Panc1 (cell line): ENCODE measurements around the gene GREB1L. TPM values are rescaled to one million over a fixed set of nuclear protein-coding genes. Genes with fewer than 3 reads are reported as not detected.
"Not testable (repeated sequence)": the region's sequence is repeated elsewhere in the genome, so short reads cannot be mapped to it uniquely, and the experiment has no call there.

ENCODE experiments used
- ATAC-seq: fragments of 200-7000 bp; cut with Tn5 transposase; 2 replicates; pipeline ENCODE4 v1.9.1; 2020; ENCODE audit warnings: mild to moderate bottlenecking, moderate library complexity
- BruUV-seq: library from RNA; stranded (reverse); fragments of 400-500 nt; replicated peaks from 2 replicates; lab custom pipeline; 2021; lab: Mats Ljungman, UMichigan
- CTCF ChIA-PET: fragments of 300-600 bp; sonication (Branson Sonifier 250); formaldehyde crosslinking; loops from one replicate; lab custom pipeline; 2022; ENCODE audit warnings: antibody characterized with exemption; lab: Charles Lee
- POLR2A ChIA-PET: fragments of 300-600 bp; sonication (Branson Sonifier 250); formaldehyde crosslinking; loops from one replicate; lab custom pipeline; 2022; ENCODE audit warnings: antibody characterized with exemption; lab: Charles Lee
- DNase-seq: peaks from one replicate; pipeline ENCODE4 v3.0.0-alpha.2; 2010; ENCODE audit warnings: low read depth, low spot score
- H3K27ac ChIP-seq: 2 replicates; pipeline ENCODE4 v1.5.1; 2011; ENCODE audit warnings: mild to moderate bottlenecking, low read length, inconsistent platforms
- H3K27me3 ChIP-seq: fragments of 200-500 bp; sonication (Bioruptor generic); 2 replicates; pipeline ENCODE4 v1.6.0; 2014; ENCODE audit warnings: low read length, inconsistent platforms; ENCODE audit not compliant: control insufficient read depth, insufficient read depth
- H3K36me3 ChIP-seq: fragments of 200-500 bp; sonication (Bioruptor generic); 2 replicates; pipeline ENCODE4 v1.5.1; 2014; ENCODE audit warnings: inconsistent platforms, mild to moderate bottlenecking, low read length, moderate library complexity; ENCODE audit not compliant: control insufficient read depth, insufficient read depth
- H3K4me1 ChIP-seq: 2 replicates; pipeline ENCODE4 v1.5.1; 2011; ENCODE audit warnings: inconsistent platforms, mild to moderate bottlenecking, low read length, moderate library complexity; ENCODE audit not compliant: control insufficient read depth, insufficient read depth
- H3K4me3 ChIP-seq, 2 experiments: 2 replicates each; pipeline ENCODE4 v1.5.1; 2011 to 2012; ENCODE audit warnings: low read depth in 2 of 2, low read length in 2 of 2, mild to moderate bottlenecking in 2 of 2, inconsistent platforms in 1 of 2, moderate library complexity in 1 of 2
- H3K9me3 ChIP-seq: fragments of 200-500 bp; sonication (Bioruptor generic); 2 replicates; pipeline ENCODE4 v1.5.1; 2014; ENCODE audit warnings: low read depth, mild to moderate bottlenecking, inconsistent platforms, low read length, moderate library complexity; ENCODE audit not compliant: control insufficient read depth, insufficient read depth
- POLR2AphosphoS5 ChIP-seq: IDR thresholded peaks from 2 replicates; pipeline ENCODE4 v1.6.1; 2012; ENCODE audit warnings: mild to moderate bottlenecking, low read depth, low read length, moderate library complexity
- SIN3A ChIP-seq: IDR thresholded peaks from 2 replicates; pipeline ENCODE4 v1.6.1; 2012; ENCODE audit warnings: low read depth, mild to moderate bottlenecking, low read length, moderate library complexity, borderline replicate concordance; ENCODE audit not compliant: insufficient read depth
- TCF7L2 ChIP-seq: IDR thresholded peaks from 2 replicates; pipeline ENCODE4 v1.6.1; 2011; ENCODE audit warnings: mild to moderate bottlenecking, low read depth, low read length, inconsistent platforms
- in situ Hi-C: cut with HindIII; loops from 2 replicates; pipeline ENCODE4 v1.10.0; 2016; ENCODE audit warnings: low sequenced_read_pairs, low pct_unique_long_range_greater_than_20kb
- intact Hi-C: fragments of 100-400 bp; cut with micrococcal nuclease; formaldehyde crosslinking; loops from one replicate; pipeline ENCODE4 v1.10.0; 2022; ENCODE audit not compliant: unreplicated experiment
- total RNA-seq: library from RNA; stranded (reverse); gene quantifications from one replicate; pipeline ENCODE4 v1.2.1, GENCODE V29; 2021; ENCODE audit not compliant: unreplicated experiment
- TF ChIP-seq, protein P1 (sequence below): fragments of 450-650 bp; IDR thresholded peaks from 2 replicates; pipeline ENCODE4 v1.5.1; 2017; ENCODE audit warnings: mild to moderate bottlenecking
- TF ChIP-seq, protein P2 (sequence below), 2 experiments: IDR thresholded peaks; 2 replicates each; pipeline ENCODE4 v1.6.1; 2011 to 2012; ENCODE audit warnings: low read depth in 2 of 2, control low read depth in 1 of 2, low read length in 1 of 2, mild to moderate bottlenecking in 1 of 2, moderate library complexity in 1 of 2; ENCODE audit not compliant: insufficient read depth in 1 of 2

Gene GREB1L
- total RNA-seq, 1 experiment from 2014 or later, result 11.0 TPM

DNA sequence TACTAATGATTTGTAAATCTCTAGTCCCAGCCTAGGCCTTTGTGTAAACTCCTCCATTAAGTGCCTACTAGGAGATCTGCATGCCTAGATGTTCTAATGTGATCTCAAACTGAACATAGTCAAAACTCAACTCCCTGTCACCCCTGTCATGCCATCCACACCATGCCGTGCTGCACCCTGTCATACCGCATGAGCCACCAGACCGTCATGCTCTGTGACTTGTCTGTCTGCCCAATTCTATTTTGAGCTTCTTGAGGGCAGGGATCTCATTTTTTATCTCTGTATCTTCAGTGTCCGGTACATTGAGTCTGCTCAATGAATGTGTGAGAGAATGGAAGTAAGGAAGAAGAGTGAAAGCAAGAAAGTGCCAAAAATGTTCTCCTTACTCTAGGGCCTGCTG, 35.5 kb downstream of the GREB1L start:
- CTCF ChIA-PET, result interaction anchor here (0.5 kb wide), 1 partner anchor 155 kb away, joined by 7 read pairs; no protein-coding TSS in a partner anchor
- no peak for ATAC-seq
- H3K4me3 ChIP-seq, result no peak overlapping the region

DNA sequence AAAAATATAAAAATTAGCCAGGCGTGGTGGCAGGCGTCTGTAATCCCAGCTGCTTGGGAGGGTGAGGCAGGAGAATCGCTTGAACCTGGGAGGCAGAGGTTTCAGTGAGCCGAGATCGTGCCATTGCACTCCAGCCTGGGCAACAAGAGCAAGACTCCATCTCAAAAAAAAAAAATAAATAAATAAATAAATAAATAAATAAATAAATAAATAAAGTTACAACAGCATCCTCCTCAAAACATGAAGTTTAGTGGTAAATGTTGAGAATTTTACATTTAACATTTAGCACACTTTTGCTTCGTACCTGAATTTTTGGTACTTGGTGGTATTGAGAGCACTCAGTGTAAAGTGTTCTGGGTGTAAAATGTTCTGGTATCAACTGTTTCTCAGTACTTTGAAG, 36.2 kb downstream of the GREB1L start:
- CTCF ChIA-PET, H3K36me3 ChIP-seq, DNase-seq, H3K4me3 ChIP-seq, H3K27me3 ChIP-seq, POLR2A ChIA-PET, intact Hi-C loops, ATAC-seq, H3K9me3 ChIP-seq, H3K4me1 ChIP-seq, in situ Hi-C loops, BruUV-seq, H3K27ac ChIP-seq: not testable (repeated sequence)

More for the DNA sequence above, 35.5 kb downstream of the GREB1L start:
- no peaks in the 10 kb centered on the region for H3K36me3 ChIP-seq
- BruUV-seq, result no TSS peak
- POLR2A ChIA-PET, result no interaction called here
- H3K9me3 ChIP-seq, result no peaks in the 10 kb centered on the region
- H3K4me1 ChIP-seq, result no peaks in the 10 kb centered on the region
- H3K27ac ChIP-seq, result no peak overlapping the region
- in situ Hi-C loops, result no loop called here
- TF ChIP-seq, protein P1, sequence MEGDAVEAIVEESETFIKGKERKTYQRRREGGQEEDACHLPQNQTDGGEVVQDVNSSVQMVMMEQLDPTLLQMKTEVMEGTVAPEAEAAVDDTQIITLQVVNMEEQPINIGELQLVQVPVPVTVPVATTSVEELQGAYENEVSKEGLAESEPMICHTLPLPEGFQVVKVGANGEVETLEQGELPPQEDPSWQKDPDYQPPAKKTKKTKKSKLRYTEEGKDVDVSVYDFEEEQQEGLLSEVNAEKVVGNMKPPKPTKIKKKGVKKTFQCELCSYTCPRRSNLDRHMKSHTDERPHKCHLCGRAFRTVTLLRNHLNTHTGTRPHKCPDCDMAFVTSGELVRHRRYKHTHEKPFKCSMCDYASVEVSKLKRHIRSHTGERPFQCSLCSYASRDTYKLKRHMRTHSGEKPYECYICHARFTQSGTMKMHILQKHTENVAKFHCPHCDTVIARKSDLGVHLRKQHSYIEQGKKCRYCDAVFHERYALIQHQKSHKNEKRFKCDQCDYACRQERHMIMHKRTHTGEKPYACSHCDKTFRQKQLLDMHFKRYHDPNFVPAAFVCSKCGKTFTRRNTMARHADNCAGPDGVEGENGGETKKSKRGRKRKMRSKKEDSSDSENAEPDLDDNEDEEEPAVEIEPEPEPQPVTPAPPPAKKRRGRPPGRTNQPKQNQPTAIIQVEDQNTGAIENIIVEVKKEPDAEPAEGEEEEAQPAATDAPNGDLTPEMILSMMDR, result no peak
- TF ChIP-seq POLR2AphosphoS5 (no peak), TCF7L2 (no peak), SIN3A (no peak)
- TF ChIP-seq, protein P2, sequence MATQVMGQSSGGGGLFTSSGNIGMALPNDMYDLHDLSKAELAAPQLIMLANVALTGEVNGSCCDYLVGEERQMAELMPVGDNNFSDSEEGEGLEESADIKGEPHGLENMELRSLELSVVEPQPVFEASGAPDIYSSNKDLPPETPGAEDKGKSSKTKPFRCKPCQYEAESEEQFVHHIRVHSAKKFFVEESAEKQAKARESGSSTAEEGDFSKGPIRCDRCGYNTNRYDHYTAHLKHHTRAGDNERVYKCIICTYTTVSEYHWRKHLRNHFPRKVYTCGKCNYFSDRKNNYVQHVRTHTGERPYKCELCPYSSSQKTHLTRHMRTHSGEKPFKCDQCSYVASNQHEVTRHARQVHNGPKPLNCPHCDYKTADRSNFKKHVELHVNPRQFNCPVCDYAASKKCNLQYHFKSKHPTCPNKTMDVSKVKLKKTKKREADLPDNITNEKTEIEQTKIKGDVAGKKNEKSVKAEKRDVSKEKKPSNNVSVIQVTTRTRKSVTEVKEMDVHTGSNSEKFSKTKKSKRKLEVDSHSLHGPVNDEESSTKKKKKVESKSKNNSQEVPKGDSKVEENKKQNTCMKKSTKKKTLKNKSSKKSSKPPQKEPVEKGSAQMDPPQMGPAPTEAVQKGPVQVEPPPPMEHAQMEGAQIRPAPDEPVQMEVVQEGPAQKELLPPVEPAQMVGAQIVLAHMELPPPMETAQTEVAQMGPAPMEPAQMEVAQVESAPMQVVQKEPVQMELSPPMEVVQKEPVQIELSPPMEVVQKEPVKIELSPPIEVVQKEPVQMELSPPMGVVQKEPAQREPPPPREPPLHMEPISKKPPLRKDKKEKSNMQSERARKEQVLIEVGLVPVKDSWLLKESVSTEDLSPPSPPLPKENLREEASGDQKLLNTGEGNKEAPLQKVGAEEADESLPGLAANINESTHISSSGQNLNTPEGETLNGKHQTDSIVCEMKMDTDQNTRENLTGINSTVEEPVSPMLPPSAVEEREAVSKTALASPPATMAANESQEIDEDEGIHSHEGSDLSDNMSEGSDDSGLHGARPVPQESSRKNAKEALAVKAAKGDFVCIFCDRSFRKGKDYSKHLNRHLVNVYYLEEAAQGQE (IDR thresholded peaks at IDR 0.05; ENCODE audit: insufficient read depth in 1 of 2, low read depth in 2 of 2, low read length in 1 of 2), result no peak
- no peak for DNase-seq
- H3K27me3 ChIP-seq, result no peaks in the 10 kb centered on the region
- intact Hi-C loops, result no loop called here

DNA sequence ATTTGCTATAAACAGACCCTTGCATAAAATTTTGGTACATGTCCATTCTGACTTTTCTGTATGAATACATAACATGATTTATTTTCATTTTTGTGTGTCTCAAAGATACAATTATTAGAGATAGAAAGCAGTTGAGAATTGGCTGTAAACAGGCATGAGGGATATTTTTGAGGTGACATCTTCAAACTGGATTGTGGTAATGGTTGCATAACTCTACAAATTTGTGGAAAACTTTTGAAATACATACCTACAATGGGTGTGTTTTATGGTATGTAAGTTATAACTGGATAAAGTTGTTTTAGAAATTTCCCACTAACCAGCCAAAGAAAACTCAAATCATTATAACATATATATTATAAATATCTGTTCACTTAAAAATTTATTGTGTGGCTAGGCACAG, 39.6 kb downstream of the GREB1L start:
- no peaks in the 10 kb centered on the region for H3K4me1 ChIP-seq
- CTCF ChIA-PET, result no interaction called here
- TF ChIP-seq SIN3A (no peak), POLR2AphosphoS5 (no peak), TCF7L2 (no peak)
- TF ChIP-seq, protein P1, result no peak
- TF ChIP-seq, protein P2 (IDR thresholded peaks at IDR 0.05; ENCODE audit: insufficient read depth in 1 of 2, low read depth in 2 of 2, low read length in 1 of 2), result no peak
- no peak for DNase-seq
- H3K27me3 ChIP-seq, result no peaks in the 10 kb centered on the region
- H3K4me3 ChIP-seq, result no peak overlapping the region
- no peak for ATAC-seq
- intact Hi-C loops, result no loop called here
- H3K36me3 ChIP-seq, result no peaks in the 10 kb centered on the region
- in situ Hi-C loops, result no loop called here
- POLR2A ChIA-PET, result interaction anchor here (0.6 kb wide), 1 partner anchor 30 kb away, joined by 8 read pairs; no protein-coding TSS in a partner anchor
- no peak overlapping the region for H3K27ac ChIP-seq
- no TSS peak for BruUV-seq
- no peaks in the 10 kb centered on the region for H3K9me3 ChIP-seq
